SK-N-SH (cell line): ENCODE results near the gene TAOK2.
"Not testable (repeated sequence)": the region's sequence is repeated elsewhere in the genome, so short reads cannot be mapped to it uniquely, and the experiment has no call there.

Source experiments
- EP300 ChIP-seq, 2 experiments: IDR thresholded peaks; 2 replicates each; pipeline versions ENCODE4 v1.4.0 to v1.6.1; 2012; ENCODE audit warnings: borderline replicate concordance in 1 of 2, low read depth in 1 of 2, low read length in 1 of 2
- JUND ChIP-seq: IDR thresholded peaks from 2 replicates; pipeline ENCODE4 v1.4.0; 2012
- MAX ChIP-seq: IDR thresholded peaks from 2 replicates; pipeline ENCODE4 v1.4.0; 2012; ENCODE audit warnings: low read depth
- POLR2AphosphoS5 ChIP-seq: IDR thresholded peaks from 2 replicates; pipeline ENCODE4 v1.6.1; 2012; ENCODE audit warnings: low read depth, low read length
- TAF1 ChIP-seq: IDR thresholded peaks from 2 replicates; pipeline ENCODE4 v1.6.1; 2012; ENCODE audit warnings: low read depth, mild to moderate bottlenecking, low read length, moderate library complexity, borderline replicate concordance
- USF2 ChIP-seq: fragments of 150-350 bp; IDR thresholded peaks from 2 replicates; pipeline ENCODE4 v1.6.1; 2017; ENCODE audit warnings: antibody characterized with exemption, low read length, low read depth, borderline replicate concordance

GRCh38 chr16:30012598-30012997 is 38.9 kb downstream of the TAOK2 start:
- not testable (repeated sequence) for TF ChIP-seq EP300 (IDR thresholded peaks at IDR 0.05; ENCODE audit: borderline replicate concordance in 1 of 2, low read depth in 1 of 2, low read length in 1 of 2); TAF1; POLR2AphosphoS5; JUND; USF2; MAX
